Stimulated activated CD4-positive, alpha-beta T cell treated with anti-CD3 and anti-CD28 coated beads, Interleukin-15, amount 100 ng/mL, for 1 hour (primary cell): Measurements from ENCODE around the gene OR3A2.
"Not testable (repeated sequence)": the region's sequence is repeated elsewhere in the genome, so short reads cannot be mapped to it uniquely, and the experiment has no call there.

Source experiments
- DNase-seq, 2 donors: peaks; one replicate each; pipeline ENCODE4 v3.0.0-alpha.2; 2020; ENCODE audit warnings: low read depth in 1 of 2, low spot score in 1 of 2

OR3A2 gene

DNA sequence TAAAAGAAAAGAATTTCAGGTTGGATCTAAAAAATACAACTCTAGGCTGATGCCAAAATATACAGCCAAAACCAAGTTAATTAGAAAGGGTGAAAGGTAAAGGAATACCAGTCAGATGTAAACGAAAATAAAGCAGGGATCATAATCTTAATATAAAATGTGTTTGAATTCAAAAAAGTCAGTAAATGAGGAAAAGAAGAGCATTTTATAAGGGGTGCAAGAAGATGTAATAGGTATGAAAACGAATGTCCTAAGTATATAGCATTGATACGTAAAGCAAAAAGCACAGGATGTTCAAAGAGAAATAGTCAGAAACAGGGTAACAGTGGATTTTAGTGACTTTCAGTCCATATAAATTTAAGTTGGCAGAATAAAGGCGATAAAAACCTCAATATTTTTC lies 90.5 kb downstream of the OR3A2 start:
- no peak for DNase-seq

DNA sequence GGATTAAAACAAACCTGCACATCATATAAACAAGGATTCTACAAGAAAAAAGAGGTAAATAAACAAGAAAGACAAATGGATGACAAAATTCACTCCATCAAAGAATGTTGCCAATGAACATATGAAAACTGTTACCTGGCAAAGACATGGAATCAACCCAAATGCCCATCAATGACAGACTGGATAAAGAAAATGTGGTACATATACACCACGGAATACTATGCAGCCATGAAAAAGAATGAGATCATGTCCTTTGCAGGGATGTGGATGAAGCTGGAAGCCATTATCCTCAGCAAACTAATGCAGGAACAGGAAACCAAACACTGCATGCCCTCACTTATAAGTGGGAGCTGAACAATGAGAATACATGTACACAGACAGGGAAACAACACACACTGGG lies 92.6 kb downstream of the OR3A2 start:
- DNase-seq, result not testable (repeated sequence)

DNA sequence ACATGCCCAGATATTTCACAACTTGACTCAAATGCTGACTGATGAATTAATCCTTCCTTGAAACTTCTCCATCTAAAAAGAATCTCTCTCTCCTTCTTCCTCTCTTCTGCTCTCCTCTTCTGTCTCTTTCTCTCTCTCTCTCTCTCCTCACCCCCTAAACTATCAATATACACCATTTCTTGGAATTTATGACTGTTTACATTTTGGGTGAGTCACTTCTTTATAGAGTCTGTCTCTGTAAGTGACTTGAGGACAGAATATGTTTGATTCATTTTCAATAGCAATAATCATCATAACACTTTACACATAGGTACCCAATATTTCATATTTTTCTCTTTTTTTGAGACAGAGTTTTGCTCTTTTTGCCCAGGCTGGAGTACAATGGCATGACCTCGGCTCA lies 103.2 kb downstream of the OR3A2 start:
- DNase-seq, result no peak

DNA sequence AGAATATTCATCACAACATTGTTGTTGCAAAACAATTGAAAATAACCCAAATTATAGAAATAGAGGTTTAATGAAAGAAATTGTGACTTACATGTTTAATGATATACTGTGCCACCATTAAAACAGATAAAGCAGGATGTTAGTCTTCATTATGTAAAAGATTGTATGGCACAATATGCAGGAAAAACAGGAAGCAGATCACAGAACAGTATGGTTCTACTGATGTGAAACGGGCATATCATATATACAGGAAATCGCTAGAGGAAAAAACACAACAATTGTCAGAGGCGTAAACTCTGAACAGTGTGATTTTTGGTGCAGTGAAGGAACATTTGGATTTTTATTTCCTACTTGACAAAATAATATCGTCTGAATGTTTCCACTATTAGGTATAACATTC lies 110.0 kb downstream of the OR3A2 start:
- no peak for DNase-seq

DNA sequence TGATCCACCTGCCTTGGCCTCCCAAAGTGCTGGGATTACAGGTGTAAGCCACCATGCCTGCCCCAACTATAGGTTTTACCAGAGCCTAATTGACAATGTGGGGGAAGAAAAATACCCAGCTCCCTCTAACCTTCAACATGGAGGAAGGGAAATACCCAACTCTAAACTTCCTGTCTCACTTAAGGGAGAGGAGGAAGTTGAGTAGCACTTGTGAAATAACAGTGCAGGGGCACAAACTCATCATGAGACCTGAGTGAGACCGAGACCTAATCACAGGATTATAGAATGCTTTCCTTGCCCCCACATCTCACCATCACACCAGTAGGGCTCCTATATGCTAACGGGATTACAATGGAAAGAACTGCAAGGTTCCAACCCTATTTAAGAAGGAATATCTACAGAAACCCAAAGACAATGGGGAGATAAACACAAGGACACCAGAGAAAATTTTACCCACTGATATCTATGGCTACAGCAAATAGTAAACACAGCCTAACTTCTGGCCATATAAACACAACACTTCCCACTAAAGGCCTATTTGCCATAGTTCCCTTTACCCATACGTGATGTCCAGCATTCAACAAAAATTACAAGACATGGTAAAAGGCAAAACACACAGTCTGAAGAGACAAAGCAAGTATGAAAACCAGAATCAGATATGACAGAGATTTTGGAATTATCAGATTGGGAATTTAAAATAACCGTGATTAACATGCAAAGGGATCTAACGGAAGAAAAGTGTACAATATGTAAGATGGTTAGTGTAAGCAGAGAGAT lies 114.8 kb downstream of the OR3A2 start:
- no peak for DNase-seq

DNA sequence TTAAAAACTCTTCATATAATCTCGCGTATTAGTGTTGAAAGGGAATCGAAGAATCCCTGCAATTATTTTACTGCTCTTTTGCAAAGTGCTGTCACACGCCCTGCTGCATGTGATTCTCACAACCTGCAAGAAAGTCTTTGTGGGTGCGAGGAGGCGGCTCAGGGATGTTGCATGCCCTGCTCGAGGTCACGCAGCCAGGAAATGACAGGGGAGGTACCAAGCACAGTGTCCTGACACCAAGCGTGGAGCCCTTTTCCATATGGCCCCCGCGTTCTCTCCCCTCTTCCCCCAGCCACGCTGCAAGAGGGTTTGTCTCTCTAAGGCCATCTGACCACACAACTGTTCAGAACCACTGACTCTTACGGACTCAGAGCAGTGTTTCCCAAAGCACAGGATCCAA lies 125.5 kb downstream of the OR3A2 start:
- DNase-seq, result no peak

DNA sequence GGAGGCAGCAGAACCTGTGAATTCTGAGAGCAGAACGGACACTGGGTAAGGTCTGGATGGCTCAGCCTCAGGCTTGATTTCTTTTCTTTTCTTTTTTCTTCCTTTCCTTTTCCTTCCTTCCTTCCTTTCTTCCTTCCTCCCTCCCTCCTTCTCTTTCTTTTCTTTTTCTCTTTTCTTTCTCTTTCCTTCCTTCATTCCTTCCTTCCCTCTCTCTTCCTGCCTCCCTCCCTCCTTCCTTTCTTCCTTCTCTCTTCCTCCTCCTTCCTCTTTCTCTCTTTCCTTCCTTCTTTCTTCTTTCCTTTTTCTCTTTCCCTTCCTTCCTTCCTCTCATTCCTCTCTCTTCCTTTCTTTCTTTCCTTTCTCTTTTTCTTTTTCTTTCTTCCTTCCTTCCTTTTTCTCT lies 125.9 kb downstream of the OR3A2 start:
- no peak for DNase-seq

DNA sequence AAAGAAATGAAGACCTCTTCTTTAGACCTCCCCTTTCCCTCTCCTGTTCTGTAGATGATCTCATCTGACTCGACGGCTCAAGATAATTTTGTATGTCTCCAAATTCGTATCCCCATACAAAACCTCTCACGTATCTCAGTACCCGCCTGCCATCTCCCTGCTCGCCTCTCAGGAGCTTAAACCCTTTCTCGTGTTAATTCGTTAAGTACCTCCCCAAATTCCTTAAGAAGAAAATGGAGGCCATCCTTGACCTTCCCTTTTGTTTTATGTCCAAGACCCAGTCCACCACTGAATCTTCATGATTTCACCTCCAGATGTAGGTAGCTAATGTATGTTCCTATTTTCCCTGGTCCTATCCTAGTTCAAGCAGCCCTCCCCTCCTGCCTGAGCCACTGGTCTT lies 129.5 kb downstream of the OR3A2 start:
- DNase-seq, result no peak

DNA sequence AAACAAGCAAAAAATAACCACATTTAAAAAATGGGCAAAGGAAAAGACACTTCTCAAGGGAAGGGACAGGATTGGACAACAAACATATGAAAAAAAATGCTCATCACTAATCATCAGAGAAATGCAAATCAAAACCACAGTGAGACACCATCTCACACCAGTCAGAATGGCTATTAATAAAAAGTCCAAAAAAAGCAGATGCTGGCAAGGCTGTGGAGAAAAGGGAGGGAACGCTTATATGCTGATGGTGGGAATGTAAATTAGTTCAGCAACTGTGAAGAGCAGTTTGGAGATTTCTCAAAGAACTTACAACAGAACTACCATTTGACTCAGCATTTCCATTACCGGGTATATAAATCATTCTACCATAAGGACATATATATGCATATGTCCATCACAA lies 137.1 kb downstream of the OR3A2 start:
- DNase-seq, result not testable (repeated sequence)

DNA sequence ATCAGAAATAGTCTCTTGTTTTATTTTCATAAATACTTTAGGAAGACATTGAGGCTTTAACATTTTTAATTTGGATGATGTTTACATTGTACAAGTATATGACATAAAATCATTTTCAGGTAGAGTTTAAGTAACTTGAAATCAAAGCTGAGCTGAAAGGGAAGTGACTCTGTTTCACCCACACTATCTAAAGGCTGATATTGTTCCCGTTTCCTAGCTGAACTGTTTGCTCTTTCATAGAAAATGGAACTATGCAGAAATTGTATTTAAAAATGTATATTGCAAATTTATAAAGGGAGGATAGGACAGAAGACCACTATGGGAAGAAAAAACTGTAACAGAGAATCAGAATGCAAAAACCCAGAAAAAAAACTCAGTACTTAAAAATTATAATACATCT lies 141.3 kb downstream of the OR3A2 start:
- DNase-seq, result not testable (repeated sequence)

DNA sequence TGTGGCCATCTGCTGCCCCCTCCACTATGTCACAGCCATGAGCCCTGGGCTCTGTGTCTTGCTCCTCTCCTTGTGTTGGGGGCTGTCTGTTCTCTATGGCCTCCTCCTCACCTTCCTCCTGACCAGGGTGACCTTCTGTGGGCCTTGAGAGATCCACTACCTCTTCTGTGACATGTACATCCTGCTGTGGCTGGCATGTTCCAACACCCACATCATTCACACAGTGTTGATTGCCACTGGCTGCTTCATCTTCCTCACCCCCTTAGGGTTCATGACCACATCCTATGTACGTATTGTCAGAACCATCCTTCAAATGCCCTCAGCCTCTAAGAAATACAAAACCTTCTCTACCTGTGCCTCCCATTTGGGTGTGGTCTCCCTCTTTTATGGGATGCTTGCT lies 145.1 kb downstream of the OR3A2 start:
- not testable (repeated sequence) for DNase-seq

DNA sequence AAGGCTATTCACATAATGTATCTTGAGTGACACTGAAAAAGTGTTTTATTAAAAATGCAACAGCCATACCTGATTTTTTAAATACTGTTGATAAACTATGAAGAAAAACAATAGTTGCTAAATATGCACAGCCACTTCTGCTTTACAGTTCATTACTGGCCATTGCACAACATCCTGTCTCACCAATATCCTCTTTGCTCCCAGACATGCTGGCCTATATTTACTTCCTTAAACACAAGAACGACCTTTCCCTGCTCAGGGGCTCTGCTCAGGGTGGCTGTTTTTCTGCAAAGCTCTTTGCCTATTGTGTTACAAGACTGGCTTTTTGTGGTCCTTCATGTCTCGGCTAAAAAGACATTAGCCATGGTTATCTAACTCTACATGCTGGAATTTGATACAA lies 147.4 kb downstream of the OR3A2 start:
- not testable (repeated sequence) for DNase-seq

DNA sequence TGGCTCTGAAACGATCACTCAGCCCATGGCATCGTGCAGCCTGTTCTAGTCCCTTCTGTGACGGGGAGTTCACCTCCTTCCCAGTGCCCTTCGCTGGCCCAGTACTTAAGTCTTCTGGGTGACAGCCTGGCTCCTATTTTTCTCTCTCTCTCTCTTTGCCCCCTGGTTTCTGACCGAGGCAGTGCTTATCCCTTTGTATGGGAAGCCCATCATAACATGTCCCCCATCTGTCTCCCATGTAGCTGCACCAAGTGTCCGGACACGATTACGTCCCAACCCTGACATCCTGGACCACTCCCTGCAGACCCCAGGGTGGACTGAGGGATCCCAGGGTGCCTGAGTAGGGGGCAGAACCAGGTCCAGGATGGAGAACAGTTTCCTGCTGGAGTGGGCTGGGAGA lies 153.8 kb downstream of the OR3A2 start:
- DNase-seq, result not testable (repeated sequence)
